ENCODE results near the gene KCNJ16. TPM values are rescaled to one million over a fixed set of nuclear protein-coding genes. Genes with fewer than 3 reads are reported as not detected.
A peak's percentile ranks its signal among the peaks of the same experiment; 100 is the strongest.

The KCNJ16 gene
- total RNA-seq, 1 experiment from 2014 or later = not detected

DNA sequence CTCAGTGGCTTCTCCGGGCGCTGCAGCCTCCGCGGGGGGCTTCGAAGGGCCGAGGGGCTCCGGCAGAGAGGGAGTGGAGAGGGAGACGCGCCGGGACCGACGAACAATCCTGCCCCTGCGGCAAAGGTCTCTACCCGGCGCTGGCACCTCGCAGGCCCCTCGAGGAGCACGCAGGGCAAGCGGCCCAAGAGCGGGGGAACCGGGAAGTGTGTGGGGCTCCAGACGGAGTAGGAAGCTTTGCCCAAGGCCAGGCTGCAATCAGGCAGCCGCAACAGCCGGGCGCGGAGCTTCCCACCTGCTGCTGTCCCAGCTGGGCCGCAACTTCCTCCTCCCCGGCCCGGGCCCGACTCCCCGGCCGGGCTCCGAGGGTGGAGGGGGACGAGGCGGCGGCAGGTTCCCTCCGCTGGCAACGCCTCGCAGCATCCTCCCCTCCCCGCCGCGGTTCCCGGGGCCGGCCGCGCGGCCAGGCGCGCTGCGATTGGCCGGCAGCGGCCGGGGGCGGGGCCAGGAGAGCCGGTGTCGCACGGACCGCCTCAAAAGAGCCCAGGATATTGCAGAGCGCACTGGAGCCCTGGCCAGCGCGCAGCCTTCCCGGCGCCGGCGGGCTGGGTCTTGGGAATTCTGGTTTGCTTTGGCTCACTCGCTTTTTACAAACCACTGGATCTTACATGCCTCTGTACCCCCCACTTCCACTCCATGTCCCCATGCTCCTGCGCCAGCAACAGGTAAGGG, 94.1 kb downstream of the KCNJ16 start, which contains the start of gene KCNJ2:
Gene KCNJ2 (plus strand): TSS at position 556 of the 732 bp plus-strand sequence. CDS start 5,508 bp downstream, outside the sequence.
- peak; percentile 85 for DNase-seq (ENCODE audit: low read depth)

GRCh38 chr17:70169709-70170597, 94.9 kb downstream of the KCNJ16 start:
- peak; percentile 21 for DNase-seq (ENCODE audit: low read depth)

DNA sequence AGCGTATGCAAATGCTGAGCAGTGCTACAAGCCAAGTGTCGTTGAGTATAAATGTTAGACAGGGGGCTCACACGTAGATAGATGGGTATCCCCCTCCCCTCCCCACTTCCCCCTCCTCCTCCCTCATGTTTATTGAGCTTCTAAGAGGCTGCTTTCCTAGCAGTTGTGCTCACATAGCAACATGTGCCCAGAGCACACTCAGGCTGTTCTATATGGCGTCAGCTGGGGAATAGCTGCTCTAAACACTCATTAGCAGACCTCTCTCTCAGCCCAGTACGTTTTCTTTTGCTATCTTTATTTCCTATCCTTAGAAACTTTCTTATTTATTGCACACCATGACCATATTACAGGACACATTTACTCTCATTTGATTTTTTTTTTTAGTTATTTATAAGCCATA, 96.1 kb downstream of the KCNJ16 start:
- DNase-seq (ENCODE audit: low read depth) = no peak

DNA sequence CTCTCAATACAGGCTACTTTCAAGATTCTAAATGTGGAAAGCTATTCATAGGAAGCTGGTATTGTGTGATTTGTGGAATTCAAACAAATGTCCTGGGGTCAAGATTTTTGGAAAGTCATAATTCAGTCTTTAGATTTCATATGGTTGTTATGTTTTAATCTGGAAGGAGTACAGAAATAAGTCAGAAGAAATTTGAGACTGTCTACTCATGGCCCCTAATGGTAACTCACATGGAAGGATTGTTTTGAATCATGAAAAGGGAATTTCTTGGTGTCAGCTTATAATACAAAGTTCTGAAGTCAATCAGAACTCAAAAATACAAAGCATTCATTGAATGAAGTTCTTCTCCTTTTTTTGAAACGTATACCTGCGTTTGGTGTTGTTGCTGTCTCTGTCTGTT, 97.4 kb downstream of the KCNJ16 start:
- DNase-seq (ENCODE audit: low read depth) = no peak

GRCh38 chr17:70172923-70173322, 97.9 kb downstream of the KCNJ16 start:
- peak; percentile 34 for DNase-seq (ENCODE audit: low read depth)

DNA sequence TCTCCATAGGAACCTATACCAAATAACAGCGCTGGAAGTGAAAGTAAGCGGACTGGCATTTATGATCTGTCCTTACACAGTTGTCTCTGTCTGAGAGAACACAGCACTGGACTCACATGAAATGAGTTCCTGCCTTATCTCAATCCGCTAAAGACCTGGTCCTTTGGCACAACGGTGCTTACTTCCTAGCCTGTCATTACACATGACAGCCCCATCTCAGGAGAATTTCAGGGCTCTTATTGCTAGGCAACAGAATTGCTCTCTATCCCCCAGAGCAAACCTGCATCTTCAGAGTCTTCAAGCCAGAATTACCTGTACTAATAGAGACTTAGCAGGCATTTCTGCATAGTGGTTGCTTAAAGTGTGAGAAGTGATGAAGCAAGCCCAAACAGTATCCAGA, 98.7 kb downstream of the KCNJ16 start:
- no peak for DNase-seq (ENCODE audit: low read depth)

DNA sequence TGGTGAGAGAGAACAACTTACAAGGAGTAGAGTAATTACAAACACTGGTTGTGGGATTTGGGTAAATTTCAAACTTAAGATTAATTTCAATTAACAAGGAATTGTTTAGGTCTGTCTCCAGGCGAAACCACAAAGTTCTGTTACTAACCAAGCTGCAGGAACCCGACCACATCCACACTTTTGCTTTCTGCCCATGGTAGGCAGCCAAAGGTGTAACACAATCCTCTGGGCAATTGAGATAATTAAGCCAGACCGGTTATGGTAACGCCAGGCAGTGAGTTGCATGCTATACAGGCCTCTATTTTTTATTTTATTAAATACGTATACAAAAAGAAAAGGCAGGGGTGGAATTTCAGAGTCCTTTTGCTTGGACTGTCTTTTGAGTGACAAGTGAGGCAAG, 106.4 kb downstream of the KCNJ16 start:
- DNase-seq (ENCODE audit: low read depth) = no peak

- peak; percentile 43 for DNase-seq (ENCODE audit: low read depth)
These were observed 106.8 kb downstream of the KCNJ16 start for GRCh38 chr17:70181866-70182265.

- no peak for DNase-seq (ENCODE audit: low read depth)
These were observed 108.5 kb downstream of the KCNJ16 start for GRCh38 chr17:70183508-70183907.

DNA sequence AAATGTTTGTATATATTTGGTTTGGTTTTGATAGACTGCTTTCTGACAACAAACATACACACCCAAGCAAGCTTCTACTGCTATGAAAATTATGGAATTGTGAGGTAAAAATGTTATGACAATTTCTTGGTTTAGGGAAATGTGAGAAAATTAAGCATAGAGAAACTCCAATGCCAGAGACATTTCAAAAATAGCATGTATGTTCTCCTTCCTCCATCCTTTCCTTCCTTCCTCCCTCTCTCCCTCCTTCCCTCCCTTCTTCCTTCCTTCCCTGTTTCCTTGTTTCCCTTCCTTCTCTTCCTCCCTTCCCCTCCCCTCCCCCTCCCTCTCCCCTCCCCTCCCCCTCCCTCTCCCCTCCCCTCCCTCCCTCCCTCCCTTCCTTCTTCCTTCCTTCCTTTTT, 109.2 kb downstream of the KCNJ16 start:
- no peak for DNase-seq (ENCODE audit: low read depth)

DNA sequence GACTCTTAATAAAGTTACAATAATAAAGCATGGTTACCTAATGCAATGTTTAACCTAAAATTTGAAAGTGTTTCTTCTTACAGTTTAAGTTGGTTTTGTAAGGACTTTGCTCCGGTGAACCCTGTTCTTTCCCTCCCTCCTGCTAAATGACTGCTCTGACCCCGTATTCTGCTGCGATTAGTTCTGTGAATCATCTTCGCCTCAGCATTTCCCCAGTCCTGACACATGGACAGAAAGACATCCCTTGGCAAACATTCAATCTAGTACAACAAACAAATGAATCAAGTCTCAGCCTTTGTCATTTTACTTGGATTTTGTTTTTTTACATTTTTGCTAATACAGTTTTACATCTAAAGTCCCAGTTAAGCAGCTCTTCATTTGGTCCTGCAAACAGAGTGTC, 109.7 kb downstream of the KCNJ16 start:
- peak; percentile 70 for DNase-seq (ENCODE audit: low read depth)

Other genes with a start within 250 kb of the KCNJ16 start
- 0.43 and 0.66 TPM in 2 replicates for gene KCNJ2, start 94.3 kb downstream of the KCNJ16 start, total RNA-seq (2014; rRNA removed; shearing (Covaris generic))

Data from HT1080 (cell line).